ENCODE measurements around the gene DHX16. TPM values are rescaled to one million over a fixed set of nuclear protein-coding genes. Genes with fewer than 3 reads are reported as not detected.

The DHX16 gene
- total RNA-seq, 1 experiment from 2014 or later, result 34.8 TPM

- H3K9me3 ChIP-seq (ENCODE audit: control insufficient read depth, low read depth, low read length), result no peaks in the 10 kb centered on the region
- H3K27ac ChIP-seq (ENCODE audit: insufficient read length, low read depth, low read length), result no peak overlapping the region
- H2BK5ac ChIP-seq (ENCODE audit: insufficient read length, low read length), result no peak overlapping the region
- no peak overlapping the region for H3K4ac ChIP-seq (ENCODE audit: low read depth, low read length)
- no peak overlapping the region for H3K23ac ChIP-seq (ENCODE audit: insufficient read length, low read depth, low read length)
- no peak overlapping the region for H3K9ac ChIP-seq (ENCODE audit: extremely low read depth, insufficient read length, low read length)
- Mint-ChIP-seq H3K4me3 (no peak overlapping the region; a peak in 1 of 5 replicates), H3K27me3 (ENCODE audit: low read depth) (no peaks in the 10 kb centered on the region), H3K4me1 (peaks cover 14% of the 10 kb centered on the region in 2 experiments), H3K36me3 (ENCODE audit: insufficient read depth in 1 of 3, low read depth in 3 of 3) (peaks cover 22 to 70% (median 66%) of the 10 kb centered on the region in 3 experiments; a peak in 6 of 7 replicates), H3K9me3 (no peaks in the 10 kb centered on the region; a peak in 1 of 5 replicates), H3K27ac (no peak overlapping the region)
- no peaks in the 10 kb centered on the region; the same call in 1 of the 2 replicates for H3K4me1 ChIP-seq (ENCODE audit: insufficient read depth, low read length)
- H3K18ac ChIP-seq (ENCODE audit: insufficient read length, low read depth, low read length), result no peak overlapping the region
- H2BK20ac ChIP-seq (ENCODE audit: low read depth, low read length, poor library complexity, severe bottlenecking), result no peak overlapping the region
- H3K14ac ChIP-seq (ENCODE audit: insufficient read depth, low read length), result no peak overlapping the region
- no peak overlapping the region for H3K4me2 ChIP-seq (ENCODE audit: insufficient read depth, insufficient read length, low read length)
- no peaks in the 10 kb centered on the region for H3K79me1 ChIP-seq (ENCODE audit: insufficient read depth, low read depth, low read length, poor library complexity, severe bottlenecking)
- no peaks in the 10 kb centered on the region for H3K79me2 ChIP-seq (ENCODE audit: insufficient read depth, low read length)
- peaks cover 9% of the 10 kb centered on the region for H3K23me2 ChIP-seq (ENCODE audit: insufficient read length, low read depth, low read length, poor library complexity, severe bottlenecking)
- H2BK12ac ChIP-seq (ENCODE audit: insufficient read length, low read depth, low read length), result no peak overlapping the region
- TF ChIP-seq CTCF (conservative IDR thresholded peaks at IDR 0.05), result no peak
- no peak overlapping the region for H2BK15ac ChIP-seq (ENCODE audit: low read depth, low read length)
- H3K56ac ChIP-seq (ENCODE audit: insufficient read length, low read depth, low read length), result no peak overlapping the region
- no peaks in the 10 kb centered on the region for H3K27me3 ChIP-seq (ENCODE audit: insufficient read depth, low read length)
- no peak overlapping the region for H4K5ac ChIP-seq (ENCODE audit: insufficient read length, low read depth, low read length)
- no peak overlapping the region for H4K91ac ChIP-seq (ENCODE audit: insufficient read length, low read depth, low read length)
- no peak overlapping the region for H2AFZ ChIP-seq (ENCODE audit: low read length)
- H3T11ph ChIP-seq (ENCODE audit: low read length), result no peak overlapping the region
- no peak overlapping the region for H2BK120ac ChIP-seq (ENCODE audit: low read depth, low read length, poor library complexity, severe bottlenecking)
- DNase-seq, result no peak
- H4K20me1 ChIP-seq (ENCODE audit: control insufficient read depth, insufficient read depth, insufficient read length), result no peaks in the 10 kb centered on the region
- WGBS (ENCODE audit: extremely low coverage, insufficient read length, low lambda C conversion rate), result no CpG with 5 or more reads among the region's 8 CpGs
- no peak overlapping the region for H4K8ac ChIP-seq (replicated peaks; ENCODE audit: insufficient read length, low read depth, low read length)
- no peak overlapping the region for H2AK5ac ChIP-seq (ENCODE audit: insufficient read length, low read length)
Observed at GRCh38 chr6:30625511-30625910, 47.3 kb downstream of the DHX16 start.

Measured in H9 (cell line).